ENCODE data around the gene RASGRF2.
A peak's percentile ranks its signal among the peaks of the same experiment; 100 is the strongest.

The RASGRF2 gene

GRCh38 chr5:80953587-80953986 lies 6.6 kb upstream of the RASGRF2 start:
- FAIRE-seq = no peak
- no peak for DNase-seq (ENCODE audit: low spot score)

- FAIRE-seq = no peak
- no peak for DNase-seq (ENCODE audit: low spot score)
These were observed 5.0 kb upstream of the RASGRF2 start for GRCh38 chr5:80955082-80955590.

GRCh38 chr5:80956272-80956671 lies 3.9 kb upstream of the RASGRF2 start:
- DNase-seq (ENCODE audit: low spot score) (no peak), FAIRE-seq (no peak)

GRCh38 chr5:80957031-80957761 lies 3.0 kb upstream of the RASGRF2 start:
- DNase-seq (ENCODE audit: low spot score) = no peak
- no peak for FAIRE-seq

GRCh38 chr5:80958616-80959015 lies 1.5 kb upstream of the RASGRF2 start:
- FAIRE-seq (no peak), DNase-seq (ENCODE audit: low spot score) (no peak)

- FAIRE-seq = no peak
- DNase-seq (ENCODE audit: low spot score) = no peak
These were observed 1.0 kb upstream of the RASGRF2 start for GRCh38 chr5:80959138-80959537.

GRCh38 chr5:80960531-80961375 lies 590 bp downstream of the RASGRF2 start:
- DNase-seq (ENCODE audit: low spot score) (no peak), FAIRE-seq (no peak)

GRCh38 chr5:80961376-80962281 lies 1.5 kb downstream of the RASGRF2 start:
- DNase-seq (ENCODE audit: low spot score) (no peak), FAIRE-seq (no peak)

GRCh38 chr5:80962630-80963520 lies 2.7 kb downstream of the RASGRF2 start:
- FAIRE-seq = no peak
- no peak for DNase-seq (ENCODE audit: low spot score)

- FAIRE-seq = no peak
- no peak for DNase-seq (ENCODE audit: low spot score)
These were observed 3.3 kb downstream of the RASGRF2 start for GRCh38 chr5:80963521-80963895.

- DNase-seq (ENCODE audit: low spot score) (no peak), FAIRE-seq (no peak)
These were observed 3.9 kb downstream of the RASGRF2 start for GRCh38 chr5:80963966-80964481.

GRCh38 chr5:80964491-80964890 lies 4.3 kb downstream of the RASGRF2 start:
- no peak for FAIRE-seq
- no peak for DNase-seq (ENCODE audit: low spot score)

- DNase-seq (ENCODE audit: low spot score) (no peak), FAIRE-seq (no peak)
These were observed 4.8 kb downstream of the RASGRF2 start for GRCh38 chr5:80964919-80965318.

GRCh38 chr5:80967500-80968181 lies 7.5 kb downstream of the RASGRF2 start:
- DNase-seq (ENCODE audit: low spot score) = peak; percentile 36

GRCh38 chr5:80973027-80973426 lies 12.9 kb downstream of the RASGRF2 start:
- no peak for FAIRE-seq

More at GRCh38 chr5:80967500-80968181, 7.5 kb downstream of the RASGRF2 start:
- no peak for FAIRE-seq

GRCh38 chr5:80975065-80975464 lies 14.9 kb downstream of the RASGRF2 start:
- FAIRE-seq (no peak), DNase-seq (ENCODE audit: low spot score) (no peak)

More at GRCh38 chr5:80973027-80973426, 12.9 kb downstream of the RASGRF2 start:
- no peak for DNase-seq (ENCODE audit: low spot score)

GRCh38 chr5:80976985-80977384 lies 16.8 kb downstream of the RASGRF2 start:
- FAIRE-seq (no peak), DNase-seq (ENCODE audit: low spot score) (no peak)

- DNase-seq (ENCODE audit: low spot score) (no peak), FAIRE-seq (no peak)
These were observed 17.6 kb downstream of the RASGRF2 start for GRCh38 chr5:80977764-80978163.

GRCh38 chr5:80978772-80979317 lies 18.7 kb downstream of the RASGRF2 start:
- DNase-seq (ENCODE audit: low spot score) (no peak), FAIRE-seq (no peak)

All from RCC 7860 (cell line).